GM19455 (cell line): ENCODE data around the gene NOS3.

Source experiments
- ATAC-seq: cut with Tn5 transposase; IDR thresholded peaks from one replicate; pipeline ENCODE4 v1.9.1; 2021; ENCODE audit not compliant: unreplicated experiment

NOS3 gene

DNA sequence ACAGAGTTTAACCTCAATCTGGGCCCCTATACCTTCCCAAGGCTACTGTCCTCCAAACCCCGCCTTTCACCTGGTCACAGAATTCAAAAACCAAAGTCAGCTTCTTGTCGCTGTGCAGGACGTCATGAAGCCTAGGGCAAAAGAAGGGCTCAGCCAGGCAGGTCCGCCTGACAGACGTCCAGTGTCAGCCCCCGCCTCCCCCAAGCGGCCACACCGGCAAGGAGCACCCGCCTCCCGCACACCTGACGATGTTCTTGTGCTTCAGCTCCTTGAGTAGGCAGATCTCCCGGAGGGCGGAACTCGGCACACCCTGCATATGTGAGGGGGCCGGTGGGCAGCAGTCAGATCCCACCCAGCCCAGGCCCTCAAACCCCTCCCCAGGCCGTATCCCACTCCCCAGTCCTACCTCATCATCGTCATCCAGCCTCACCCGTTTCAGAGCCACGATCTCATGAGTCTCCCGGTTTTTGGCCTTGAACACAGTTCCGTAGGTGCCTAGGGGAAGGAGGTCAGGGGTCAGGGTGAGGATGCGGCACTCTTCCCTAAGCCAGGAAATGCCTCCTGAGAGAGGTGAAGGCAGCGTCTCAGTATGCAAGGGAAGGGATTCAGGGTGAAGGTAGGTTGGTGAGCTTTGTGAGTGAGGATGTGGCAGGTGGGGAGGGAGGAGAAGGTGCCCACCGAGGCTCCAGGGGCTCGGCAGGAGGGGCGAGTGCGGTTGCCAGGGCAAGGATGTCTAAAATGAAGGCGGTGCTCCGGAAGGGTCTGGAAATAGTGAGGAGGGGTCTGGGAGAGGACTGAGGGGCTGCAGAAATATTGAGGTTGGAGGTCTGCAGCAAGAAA lies 66.1 kb downstream of the NOS3 start:
- no peak for ATAC-seq

DNA sequence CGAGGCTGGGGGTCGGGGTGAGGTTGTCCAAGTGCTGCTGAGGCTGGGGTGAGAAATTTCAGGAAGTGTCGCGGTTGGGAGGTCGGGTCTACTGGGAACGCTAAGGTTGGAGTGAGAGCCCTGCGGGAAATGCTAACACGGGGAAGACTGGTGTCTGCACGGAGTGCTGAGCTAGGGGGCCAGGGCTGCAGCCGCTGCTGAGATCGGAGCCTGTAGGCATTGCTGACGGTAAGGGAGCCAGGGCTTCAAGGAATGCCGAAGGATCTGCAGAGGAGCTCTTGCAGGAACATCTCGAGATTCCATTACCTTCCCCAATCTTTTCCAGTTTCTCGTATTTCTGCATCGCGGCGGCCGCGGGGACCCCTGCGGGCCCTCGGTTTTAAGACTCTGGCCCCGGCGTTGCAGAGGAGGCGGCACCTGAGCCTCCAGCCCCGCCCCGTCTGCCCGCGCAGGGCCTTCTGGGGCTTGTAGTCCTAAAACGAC lies 66.7 kb downstream of the NOS3 start, which contains the start of gene CDK5:
Gene CDK5, minus strand, starts transcription at position 392 of the 483 bp plus-strand sequence. Its CDS starts 49 bp downstream, at position 343.
- ATAC-seq: peak; percentile 16

DNA sequence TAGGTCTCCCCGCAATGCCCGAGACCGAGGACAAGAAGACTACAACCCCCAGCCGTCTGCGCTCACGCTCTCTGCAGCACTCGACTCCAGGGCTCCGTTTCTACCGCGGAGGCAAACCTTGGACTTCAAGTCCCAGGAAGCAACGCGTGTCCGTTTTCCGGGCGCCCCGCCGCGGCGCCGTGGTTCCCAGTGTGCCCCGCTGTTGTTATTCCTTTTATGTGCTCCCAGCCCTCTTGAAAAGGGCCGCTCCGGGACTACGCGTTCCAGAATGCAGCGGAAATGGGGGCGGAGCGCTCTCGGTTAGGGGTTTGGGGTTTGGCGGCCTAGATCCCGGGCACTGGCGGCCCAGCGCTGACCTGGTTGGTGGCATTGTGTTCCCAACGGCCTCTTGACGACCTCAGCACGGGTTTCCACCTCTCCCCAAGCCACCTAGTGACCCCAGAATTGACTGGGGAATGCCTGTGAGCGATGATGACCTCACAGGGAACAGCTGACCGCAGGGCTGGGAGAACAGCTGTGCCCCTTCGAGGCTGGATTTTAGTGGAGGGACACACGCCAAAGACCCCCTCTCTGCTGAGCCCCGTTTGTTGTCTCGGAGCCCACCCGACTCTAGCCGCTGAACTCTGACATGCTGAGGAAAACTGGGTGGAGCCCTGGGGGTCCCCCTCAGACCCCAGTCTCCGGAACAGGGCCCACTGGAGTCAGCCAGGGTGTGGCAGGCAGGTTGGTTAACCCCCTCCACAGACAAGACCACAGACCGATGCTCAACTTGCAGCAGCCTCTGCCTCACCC lies 67.4 kb downstream of the NOS3 start:
- ATAC-seq: peak; percentile 88

DNA sequence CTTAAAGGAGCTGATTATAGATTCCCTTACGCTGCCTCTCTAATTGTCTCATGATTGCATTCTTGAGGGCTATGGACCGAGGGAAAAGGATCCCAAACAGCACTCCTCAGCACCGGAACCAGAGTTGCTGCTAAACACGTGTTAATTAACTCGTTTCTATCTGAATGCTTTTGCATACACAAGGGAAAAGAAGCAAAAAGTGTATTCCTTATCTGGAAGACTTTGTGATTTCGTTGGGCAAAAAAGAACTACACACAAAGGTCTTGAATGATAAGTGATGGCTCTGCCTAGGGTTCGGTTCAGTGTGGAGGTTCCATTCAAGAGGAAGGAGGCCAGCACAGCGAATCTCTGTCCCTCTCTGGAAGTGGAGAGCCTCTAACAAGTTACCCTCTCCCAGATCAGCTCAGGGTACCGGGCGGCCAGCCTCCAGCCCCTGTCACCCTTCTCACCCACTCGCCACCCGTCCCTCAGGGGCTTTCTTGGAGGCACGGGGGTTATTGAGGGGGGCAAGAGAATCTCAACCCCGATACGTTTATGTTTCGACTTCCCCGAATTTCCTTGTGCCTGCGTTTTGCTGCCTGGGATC lies 68.1 kb downstream of the NOS3 start:
- ATAC-seq: no peak

DNA sequence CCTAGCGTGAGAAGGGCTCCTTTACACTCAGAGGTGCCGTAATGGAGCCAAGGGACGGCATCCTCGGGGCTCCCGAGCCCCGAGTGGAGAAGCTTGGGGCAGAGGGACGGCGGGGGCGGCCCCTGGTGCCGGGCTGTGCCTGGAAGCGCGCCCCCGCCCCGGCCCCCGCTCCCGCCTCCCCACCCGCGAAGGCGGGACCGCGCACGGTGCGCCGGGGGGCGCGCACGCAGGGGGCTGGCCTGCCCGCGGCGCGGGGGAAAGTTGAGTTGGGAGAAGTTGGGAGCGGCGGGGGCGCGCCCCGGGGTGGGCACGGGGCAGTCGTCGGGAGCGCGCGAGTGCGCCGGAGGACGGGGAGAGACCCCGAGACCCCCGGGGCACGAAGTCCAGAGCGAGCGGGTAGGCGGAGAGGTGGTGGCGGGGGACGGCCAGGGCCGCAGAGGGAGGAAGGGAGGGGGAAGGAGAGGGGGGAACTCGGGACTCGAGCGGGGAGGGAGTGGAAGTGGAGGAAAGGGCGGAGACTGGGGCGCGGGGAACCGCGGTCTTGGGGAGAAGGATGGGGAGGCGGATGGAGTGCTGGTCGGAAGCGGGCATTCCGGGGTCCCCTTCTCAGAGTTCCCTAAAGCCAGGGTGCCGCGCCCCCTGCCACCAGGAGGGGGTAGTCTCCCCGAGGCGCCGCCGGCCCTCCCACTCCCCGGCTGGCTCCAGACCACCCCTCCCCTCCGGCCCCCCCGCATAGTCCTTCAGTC lies 68.7 kb downstream of the NOS3 start, which contains the start of gene SLC4A2:
Gene SLC4A2, plus strand, starts transcription at position 223 of the 746 bp plus-strand sequence. CDS start 2,399 bp downstream, outside the sequence.
- peak; percentile 29 for ATAC-seq

DNA sequence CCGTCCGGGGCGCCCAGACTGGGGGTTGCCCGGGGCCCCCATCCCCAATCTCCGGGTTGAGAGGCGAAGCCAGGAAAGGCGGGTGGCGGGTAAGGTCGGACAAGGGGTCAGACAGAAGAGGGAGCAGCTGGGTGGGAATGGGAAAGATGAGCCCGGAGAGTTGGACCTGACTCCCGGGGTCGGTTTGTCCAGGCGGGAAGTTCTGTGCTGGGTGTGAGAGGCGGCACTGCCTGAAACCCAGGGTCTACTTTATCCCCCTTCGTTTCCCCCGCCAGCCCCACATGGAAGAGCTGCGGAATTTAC lies 69.2 kb downstream of the NOS3 start:
- no peak for ATAC-seq

DNA sequence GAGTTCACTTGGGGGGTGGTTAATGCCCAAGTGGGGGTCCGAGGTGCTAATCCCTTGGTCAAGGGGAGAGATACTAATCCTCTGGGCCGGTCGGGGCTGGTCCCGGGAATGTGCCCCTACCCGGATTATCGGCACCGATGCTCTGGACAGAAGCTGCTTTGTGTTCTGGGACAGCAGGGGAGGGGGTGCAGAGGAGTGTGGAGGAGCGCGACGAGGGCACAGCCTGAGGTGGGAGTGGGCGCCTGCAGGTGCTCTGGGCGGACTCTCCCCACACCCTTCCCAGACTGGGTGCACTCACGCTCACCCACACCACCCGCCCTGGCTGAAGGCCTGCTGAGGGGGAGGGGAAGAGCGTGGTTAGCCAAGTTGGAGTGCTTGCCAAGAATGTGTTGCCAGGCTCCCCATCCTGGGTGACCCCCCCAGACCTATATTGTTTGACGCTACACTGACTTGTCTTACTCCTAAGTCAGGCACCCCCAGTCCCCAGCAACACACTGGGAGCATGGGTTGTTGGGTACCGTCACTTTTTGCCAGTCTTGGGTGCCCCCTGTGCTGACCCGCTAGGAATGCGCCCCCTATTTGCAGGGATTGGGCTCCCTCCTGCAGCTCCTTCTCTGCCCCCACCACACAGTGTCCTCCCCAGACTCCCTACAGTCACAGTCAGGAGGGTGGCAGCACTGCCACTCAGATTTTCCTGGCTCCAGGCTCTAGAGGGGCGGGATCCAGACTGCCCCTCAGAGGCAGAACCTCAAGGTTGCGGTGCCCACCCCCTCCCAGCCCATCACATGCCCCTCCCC lies 69.8 kb downstream of the NOS3 start:
- no peak for ATAC-seq

DNA sequence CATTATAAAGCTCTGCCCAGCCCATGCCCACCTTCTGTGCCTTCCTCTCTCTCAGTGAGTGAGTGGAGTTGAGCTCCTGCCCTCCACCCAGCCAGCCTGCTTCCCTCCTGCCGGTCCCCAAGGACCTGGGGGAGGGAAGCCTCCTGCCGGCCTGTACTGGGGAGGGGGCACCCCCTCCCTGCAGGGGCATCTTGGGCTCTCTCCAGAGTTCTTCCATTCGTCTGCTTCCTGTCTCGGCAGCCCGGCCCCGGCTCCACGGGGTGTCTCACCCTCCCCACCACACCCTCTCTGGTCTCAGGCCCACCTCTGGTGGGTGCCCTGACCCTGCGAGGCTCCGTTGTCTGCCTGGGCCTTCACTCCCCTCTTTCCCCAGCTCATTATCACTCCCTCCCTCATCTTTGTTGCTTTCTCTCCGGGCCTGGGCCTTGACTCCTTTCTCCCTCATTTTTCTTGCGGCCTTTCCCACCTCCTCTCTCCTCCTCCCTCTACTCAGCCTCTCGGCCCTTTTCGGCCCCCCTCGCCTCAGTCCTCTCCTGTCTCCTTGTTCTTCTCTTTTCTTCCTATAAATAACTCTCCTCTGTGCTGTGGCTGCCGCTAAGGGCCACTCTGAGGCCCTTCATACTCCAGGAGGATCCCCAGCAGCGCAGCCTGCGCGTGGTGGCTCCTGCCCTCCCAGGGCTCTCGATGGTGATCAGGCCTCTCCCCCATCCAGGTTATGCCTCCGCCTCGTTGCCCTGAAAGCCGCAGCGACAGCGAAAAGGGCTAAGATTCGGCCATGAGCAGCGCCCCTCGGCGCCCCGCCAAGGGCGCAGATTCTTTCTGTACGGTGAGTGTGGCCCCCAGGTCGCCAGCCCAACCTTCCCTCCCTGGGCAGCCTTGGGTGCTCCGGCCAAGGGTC lies 70.6 kb downstream of the NOS3 start:
- ATAC-seq: no peak

DNA sequence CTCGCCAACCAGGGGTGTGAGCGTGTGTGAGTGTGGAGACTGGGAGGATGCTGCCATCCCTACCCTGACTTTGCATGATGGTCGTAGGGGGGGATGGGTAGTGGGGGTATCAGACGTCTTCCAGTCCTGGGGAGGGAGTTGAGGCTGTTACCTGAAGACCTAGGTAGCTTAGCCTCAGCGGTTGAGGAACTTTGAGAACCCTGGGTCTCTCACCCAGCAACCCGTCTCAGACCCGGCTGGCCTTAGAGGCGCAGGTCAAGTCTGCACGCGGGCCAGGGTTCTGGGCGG lies 71.2 kb downstream of the NOS3 start:
- no peak for ATAC-seq

DNA sequence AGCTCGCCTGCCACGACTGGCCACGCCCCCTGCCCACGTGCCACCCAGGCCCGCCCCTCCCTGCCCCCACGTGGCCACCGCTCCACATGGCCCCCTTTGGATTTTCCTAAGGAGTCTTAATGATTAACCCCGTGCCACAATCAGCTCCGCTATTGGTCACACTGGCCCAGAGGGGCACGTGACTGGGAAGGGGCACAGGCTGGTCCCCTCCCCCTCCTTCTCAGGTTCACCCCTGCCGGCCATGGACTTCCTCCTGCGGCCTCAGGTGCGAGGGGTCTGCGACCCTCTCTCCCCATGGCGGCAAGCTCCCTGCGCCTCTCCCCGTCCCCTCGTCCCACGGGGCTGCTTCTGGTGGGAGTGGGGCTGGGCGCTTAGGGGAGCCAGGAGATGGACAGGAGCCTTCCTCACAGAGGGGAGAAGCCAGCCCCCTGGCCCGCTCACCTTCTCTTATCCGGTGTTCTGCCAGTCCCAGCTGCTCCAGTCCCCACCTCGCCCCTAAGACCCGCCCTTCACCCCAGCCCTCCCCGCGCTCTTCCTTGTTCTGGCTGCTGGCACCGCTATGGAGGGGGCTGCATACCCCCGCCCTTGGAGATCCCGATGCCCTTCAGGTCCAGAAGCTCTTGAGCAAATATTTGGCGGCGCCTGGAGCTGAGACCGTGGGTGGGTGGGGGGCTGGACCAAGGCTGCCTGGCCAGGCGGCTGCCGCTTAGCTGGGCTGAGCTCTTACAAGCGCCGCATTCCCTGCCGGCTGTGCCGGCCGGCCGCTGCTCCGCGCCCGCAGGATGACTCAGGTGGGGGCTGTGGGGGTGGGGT lies 71.8 kb downstream of the NOS3 start:
- no peak for ATAC-seq

DNA sequence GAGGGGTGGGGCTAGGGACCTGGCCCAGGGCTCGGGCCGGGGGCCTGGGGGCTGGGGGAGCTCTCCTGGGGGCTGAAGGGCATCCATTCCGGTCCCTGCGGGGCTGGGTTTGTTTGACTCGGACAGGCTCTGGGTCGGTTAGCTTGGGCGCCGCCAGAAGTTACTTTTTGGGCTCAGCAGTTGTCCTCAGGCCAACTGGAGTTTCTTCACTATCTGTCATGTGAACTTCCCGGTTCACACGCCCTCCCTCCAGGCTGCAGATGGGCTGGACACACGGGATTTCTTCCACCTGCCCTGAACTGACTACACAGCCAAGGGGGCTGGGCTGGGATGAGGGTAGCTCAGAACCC lies 72.4 kb downstream of the NOS3 start:
- no peak for ATAC-seq
